Osteoblast (primary cell): ENCODE data around the gene EXOSC7. TPM values are rescaled to one million over a fixed set of nuclear protein-coding genes. Genes with fewer than 3 reads are reported as not detected.

Experiments
- DNase-seq: peaks from one replicate; pipeline ENCODE4 v3.0.0; 2011; ENCODE audit warnings: low spot score, mixed read lengths; ENCODE audit not compliant: insufficient read length; ENCODE audit errors: missing footprints
- H2AFZ ChIP-seq: 2 replicates; pipeline ENCODE4 v1.6.0; 2011; ENCODE audit warnings: mild to moderate bottlenecking, low read length
- H3K27ac ChIP-seq: 2 replicates; pipeline ENCODE4 v1.5.1; 2011; ENCODE audit warnings: mild to moderate bottlenecking, low read depth, low read length, moderate library complexity
- H3K27me3 ChIP-seq: 2 replicates; pipeline ENCODE4 v1.6.0; 2012; ENCODE audit warnings: mild to moderate bottlenecking, control low read depth, inconsistent platforms, low read length, moderate library complexity; ENCODE audit not compliant: insufficient read depth
- H3K36me3 ChIP-seq: 2 replicates; pipeline ENCODE4 v1.5.1; 2011; ENCODE audit warnings: mild to moderate bottlenecking, low read length, control low read depth, moderate library complexity; ENCODE audit not compliant: insufficient read depth
- H3K4me1 ChIP-seq: 2 replicates; pipeline ENCODE4 v1.5.1; 2011; ENCODE audit warnings: mild to moderate bottlenecking, low read length, control low read depth, moderate library complexity; ENCODE audit not compliant: insufficient read depth
- H3K4me2 ChIP-seq: 2 replicates; pipeline ENCODE4 v1.6.0; 2011; ENCODE audit warnings: mild to moderate bottlenecking, low read length; ENCODE audit not compliant: insufficient read depth
- H3K4me3 ChIP-seq: fragments of 200-600 bp; sonication (generic); 3 replicates; pipeline ENCODE4 v1.5.1; 2012; ENCODE audit warnings: mild to moderate bottlenecking, low read length, inconsistent platforms; ENCODE audit not compliant: insufficient read depth
- H3K79me2 ChIP-seq: 2 replicates; pipeline ENCODE4 v1.6.0; 2012; ENCODE audit warnings: mild to moderate bottlenecking, low read length, control low read depth, inconsistent platforms; ENCODE audit not compliant: insufficient read depth
- H3K9me3 ChIP-seq: 2 replicates; pipeline ENCODE4 v1.5.1; 2011; ENCODE audit warnings: low read depth, low read length, control low read depth
- H4K20me1 ChIP-seq: 2 replicates; pipeline ENCODE4 v1.6.0; 2012; ENCODE audit warnings: mild to moderate bottlenecking, low read length, control low read depth; ENCODE audit not compliant: insufficient read depth
- CTCF ChIP-seq: IDR thresholded peaks from 2 replicates; pipeline ENCODE4 v1.5.1; 2011; ENCODE audit warnings: mild to moderate bottlenecking, low read depth, low read length, moderate library complexity; ENCODE audit errors: extremely low read depth
- total RNA-seq: library from RNA; depleted of rRNA; stranded (reverse); fragments of >200 nt; gene quantifications from 2 replicates; pipeline ENCODE4 v1.2.3, GENCODE V29; 2012

Gene EXOSC7
- total RNA-seq, 1 donor: 31.8 TPM

GRCh38 chr3:44991326-44991725 is 15.3 kb downstream of the EXOSC7 start:
- Histone ChIP-seq H3K27me3 (no peaks in the 10 kb centered on the region), H3K36me3 (peaks cover 23% of the 10 kb centered on the region), H2AFZ (no peak overlapping the region), H4K20me1 (peaks cover 26% of the 10 kb centered on the region), H3K9me3 (no peaks in the 10 kb centered on the region), H3K4me2 (no peak overlapping the region), H3K27ac (no peak overlapping the region), H3K4me1 (peaks cover 36% of the 10 kb centered on the region), H3K79me2 (peaks cover 63% of the 10 kb centered on the region), H3K4me3 (no peak overlapping the region)
- TF ChIP-seq CTCF: no peak
- DNase-seq: no peak

- DNase-seq: peak; percentile 83
- no peak overlapping the region for H3K4me3 ChIP-seq
- no peaks in the 10 kb centered on the region for H3K9me3 ChIP-seq
- H3K27ac ChIP-seq: peak overlapping the region; percentile 73
- H3K4me2 ChIP-seq: peak overlapping the region; percentile 12
- H4K20me1 ChIP-seq: peaks cover 21% of the 10 kb centered on the region
- peaks cover 52% of the 10 kb centered on the region for H3K79me2 ChIP-seq
- H3K4me1 ChIP-seq: peaks cover 36% of the 10 kb centered on the region
- no peaks in the 10 kb centered on the region for H3K27me3 ChIP-seq
- TF ChIP-seq CTCF: peak; percentile 78
- no peak overlapping the region for H2AFZ ChIP-seq
- H3K36me3 ChIP-seq: peaks cover 37% of the 10 kb centered on the region
Measured at GRCh38 chr3:44992555-44993470, 16.8 kb downstream of the EXOSC7 start.

- Histone ChIP-seq H3K4me3 (no peak overlapping the region), H3K36me3 (peaks cover 43% of the 10 kb centered on the region), H2AFZ (no peak overlapping the region), H4K20me1 (peaks cover 16% of the 10 kb centered on the region), H3K27ac (peak overlapping the region; percentile 73), H3K9me3 (no peaks in the 10 kb centered on the region), H3K79me2 (peaks cover 44% of the 10 kb centered on the region), H3K27me3 (no peaks in the 10 kb centered on the region), H3K4me2 (peak overlapping the region; percentile 12), H3K4me1 (peaks cover 36% of the 10 kb centered on the region)
- peak; percentile 95 for DNase-seq
- no peak for TF ChIP-seq CTCF
Measured at GRCh38 chr3:44993471-44994205, 17.6 kb downstream of the EXOSC7 start.

GRCh38 chr3:44995142-44995770 is 19.2 kb downstream of the EXOSC7 start:
- Histone ChIP-seq H3K4me2 (no peak overlapping the region), H3K4me3 (no peak overlapping the region), H2AFZ (no peak overlapping the region), H3K9me3 (no peaks in the 10 kb centered on the region), H3K79me2 (peaks cover 30% of the 10 kb centered on the region), H3K27me3 (no peaks in the 10 kb centered on the region), H3K27ac (peak overlapping the region; percentile 73), H4K20me1 (peaks cover 7% of the 10 kb centered on the region), H3K36me3 (peaks cover 54% of the 10 kb centered on the region), H3K4me1 (peaks cover 36% of the 10 kb centered on the region)
- TF ChIP-seq CTCF: no peak
- peak; percentile 92 for DNase-seq
